ENCODE measurements around the gene VEGFB. TPM values are rescaled to one million over a fixed set of nuclear protein-coding genes. Genes with fewer than 3 reads are reported as not detected.
"Not testable (repeated sequence)": the region's sequence is repeated elsewhere in the genome, so short reads cannot be mapped to it uniquely, and the experiment has no call there.

Gene VEGFB
- total RNA-seq, 8 experiments from 2014 or later: 21.2 to 72.8 (median 30.3) TPM

DNA sequence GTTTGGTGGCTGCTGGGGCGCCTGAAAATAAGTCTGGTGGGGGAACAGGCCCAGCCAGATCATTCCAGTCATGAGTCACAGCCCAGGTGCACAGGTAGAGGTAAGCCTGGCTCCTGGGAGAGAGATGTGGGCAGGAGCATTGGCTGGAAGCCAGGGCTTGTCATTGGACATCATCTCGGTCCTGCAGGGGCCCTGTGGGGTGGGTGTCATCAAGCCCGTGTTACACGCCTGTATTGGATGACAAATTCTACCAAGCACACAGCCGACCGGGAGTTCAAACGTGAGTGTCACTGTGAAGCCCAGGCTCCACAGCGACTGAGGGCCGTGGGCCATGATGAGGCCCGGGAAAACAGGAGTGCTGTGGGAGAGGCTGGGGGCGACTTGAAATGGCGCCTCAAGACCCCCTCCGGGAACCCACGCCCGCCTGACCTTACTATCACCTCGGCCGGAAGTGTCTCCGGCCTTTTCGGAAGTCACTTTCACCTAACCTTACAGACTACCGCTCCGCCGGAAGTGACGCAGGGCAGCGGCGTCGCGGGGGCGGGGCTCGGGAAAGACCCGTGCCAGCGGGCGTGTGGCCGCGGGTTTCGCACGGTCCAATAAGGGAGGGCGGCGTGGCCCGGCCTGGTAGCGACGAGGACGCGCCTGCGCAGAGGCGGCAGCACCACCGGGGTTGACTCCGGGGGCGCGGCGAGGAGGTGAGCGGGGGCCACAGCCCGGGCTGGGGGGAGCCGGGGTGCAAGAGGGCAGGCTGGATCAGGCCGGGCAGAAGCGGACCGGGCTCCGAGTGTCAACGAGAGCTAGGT, 6.3 kb downstream of the VEGFB start, which contains the start of gene FKBP2:
TSS of gene FKBP2 (plus strand) at position 661 of the 806 bp plus-strand sequence. CDS start 1,293 bp downstream, outside the sequence.
- H3K27ac ChIP-seq: peak within 1 kb of the TSS; percentile 90 to 99
- in situ Hi-C loops (cut with MboI; ENCODE audit: low pct_unique_long_range_greater_than_20kb in 2 of 9, low sequenced_read_pairs in 9 of 9, unreplicated experiment in 9 of 9): no loop called here
- 0 to 15% (median 1%) methylated on average over 3 to 12 of the region's 58 CpGs; no CpG with 5 or more reads in 3 of the 10 experiments for WGBS, 10 experiments
- peak in 7 of 8 experiments; percentile 54 to 77 (median 68) for ATAC-seq (replicated peaks in 6 of 8)
- peaks cover 11 to 18% of the 10 kb centered on the region in 2 donors for H3K4me1 ChIP-seq (replicated peaks in 1 of 2)
- H3K4me3 ChIP-seq: peak within 1 kb of the TSS; percentile 52 to 81 (median 65)

DNA sequence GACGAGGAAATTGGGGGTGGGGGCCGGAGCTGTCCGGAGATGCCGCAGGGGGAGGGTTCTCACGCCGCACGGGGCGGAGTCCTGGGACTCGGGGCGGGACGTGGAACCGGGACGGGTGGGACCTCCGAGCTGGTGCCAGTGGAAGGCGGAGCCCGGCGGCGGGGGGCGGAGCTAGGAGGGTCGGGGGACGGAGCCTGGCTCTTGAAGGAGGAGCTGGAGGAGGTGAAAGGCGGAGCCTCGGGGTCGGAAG, 6.8 kb downstream of the VEGFB start:
- peak; percentile 64 to 82 (median 80) for ATAC-seq (replicated peaks in 6 of 8)
- in situ Hi-C loops (cut with MboI; ENCODE audit: low pct_unique_long_range_greater_than_20kb in 2 of 9, low sequenced_read_pairs in 9 of 9, unreplicated experiment in 9 of 9): no loop called here
- WGBS, 10 experiments: no CpG with 5 or more reads among the region's 24 CpGs
- Histone ChIP-seq H3K27ac (peak overlapping the region; percentile 90 to 99), H3K4me1 (replicated peaks in 1 of 2) (peaks cover 11 to 17% of the 10 kb centered on the region in 2 donors), H3K4me3 (peak overlapping the region; percentile 52 to 81 (median 65))

- H3K4me1 ChIP-seq (replicated peaks in 1 of 2): peaks cover 11 to 17% of the 10 kb centered on the region in 2 donors
- WGBS, 10 experiments: 0% methylated on average over 1 to 2 of the region's 63 CpGs; no CpG with 5 or more reads in 6 of the 10 experiments
- peak; percentile 1 to 16 (median 4) for ATAC-seq (replicated peaks in 6 of 8)
- H3K27ac ChIP-seq: peak overlapping the region; percentile 79 to 90
- peak overlapping the region; percentile 52 to 81 (median 65) for H3K4me3 ChIP-seq
- in situ Hi-C loops (cut with MboI; ENCODE audit: low pct_unique_long_range_greater_than_20kb in 2 of 9, low sequenced_read_pairs in 9 of 9, unreplicated experiment in 9 of 9): no loop called here
These were observed 7.3 kb downstream of the VEGFB start for GRCh38 chr11:64241491-64242374.

GRCh38 chr11:64243236-64243854, 9.0 kb downstream of the VEGFB start:
- peaks cover 16 to 22% of the 10 kb centered on the region in 2 donors for H3K4me1 ChIP-seq (replicated peaks in 1 of 2)
- 83 to 100% (median 100%) methylated on average over 1 to 2 of the region's 8 CpGs; no CpG with 5 or more reads in 7 of the 10 experiments for WGBS, 10 experiments
- ATAC-seq (replicated peaks in 6 of 8): no peak
- in situ Hi-C loops (cut with MboI; ENCODE audit: low pct_unique_long_range_greater_than_20kb in 2 of 9, low sequenced_read_pairs in 9 of 9, unreplicated experiment in 9 of 9): no loop called here
- no peak overlapping the region for H3K27ac ChIP-seq
- H3K4me3 ChIP-seq: peak overlapping the region in 1 of 5 donors; percentile 81

GRCh38 chr11:64244107-64244506, 9.7 kb downstream of the VEGFB start:
- no peak for ATAC-seq (replicated peaks in 6 of 8)
- H3K27ac ChIP-seq: no peak overlapping the region
- 33 to 90% (median 60%) methylated on average over 1 to 5 of the region's 5 CpGs; no CpG with 5 or more reads in 7 of the 10 experiments for WGBS, 10 experiments
- no peak overlapping the region for H3K4me3 ChIP-seq
- peaks cover 16 to 24% of the 10 kb centered on the region in 2 donors for H3K4me1 ChIP-seq (replicated peaks in 1 of 2)
- in situ Hi-C loops (cut with MboI; ENCODE audit: low pct_unique_long_range_greater_than_20kb in 2 of 9, low sequenced_read_pairs in 9 of 9, unreplicated experiment in 9 of 9): no loop called here

- H3K4me3 ChIP-seq: peak overlapping the region in 4 of 5 donors; percentile 52 to 92 (median 79)
- no peak for ATAC-seq (replicated peaks in 6 of 8)
- no CpG with 5 or more reads among the region's 6 CpGs for WGBS, 10 experiments
- in situ Hi-C loops (cut with MboI; ENCODE audit: low pct_unique_long_range_greater_than_20kb in 2 of 9, low sequenced_read_pairs in 9 of 9, unreplicated experiment in 9 of 9): no loop called here
- H3K27ac ChIP-seq: peak overlapping the region in 1 of 2 donors; percentile 91
- H3K4me1 ChIP-seq (replicated peaks in 1 of 2): peaks cover 13 to 26% of the 10 kb centered on the region in 2 donors
These were observed 10.6 kb downstream of the VEGFB start for GRCh38 chr11:64244966-64245365.

- in situ Hi-C loops (cut with MboI; ENCODE audit: low pct_unique_long_range_greater_than_20kb in 2 of 9, low sequenced_read_pairs in 9 of 9, unreplicated experiment in 9 of 9): no loop called here
- ATAC-seq (replicated peaks in 6 of 8): no peak
- no CpG with 5 or more reads among the region's 6 CpGs for WGBS, 10 experiments
- H3K4me1 ChIP-seq (replicated peaks in 1 of 2): peaks cover 10 to 25% of the 10 kb centered on the region in 2 donors
- H3K27ac ChIP-seq: peak overlapping the region; percentile 90 to 91
- peak overlapping the region; percentile 52 to 92 (median 77) for H3K4me3 ChIP-seq
These were observed 11.0 kb downstream of the VEGFB start for GRCh38 chr11:64245401-64245796.

GRCh38 chr11:64245797-64246620, 11.6 kb downstream of the VEGFB start:
- peak overlapping the region; percentile 90 to 91 for H3K27ac ChIP-seq
- WGBS, 10 experiments: 0% methylated on average over 3 to 4 of the region's 46 CpGs; no CpG with 5 or more reads in 8 of the 10 experiments
- peak overlapping the region; percentile 52 to 92 (median 77) for H3K4me3 ChIP-seq
- peak in 4 of 8 experiments; percentile 0 to 5 (median 2) for ATAC-seq (replicated peaks in 6 of 8)
- H3K4me1 ChIP-seq (replicated peaks in 1 of 2): peaks cover 14 to 30% of the 10 kb centered on the region in 2 donors
- in situ Hi-C loops (cut with MboI; ENCODE audit: low pct_unique_long_range_greater_than_20kb in 2 of 9, low sequenced_read_pairs in 9 of 9, unreplicated experiment in 9 of 9): no loop called here

- no CpG with 5 or more reads among the region's 43 CpGs for WGBS, 10 experiments
- ATAC-seq (replicated peaks in 6 of 8): peak; percentile 5 to 25 (median 12)
- Histone ChIP-seq H3K4me1 (replicated peaks in 1 of 2) (peaks cover 14 to 30% of the 10 kb centered on the region in 2 donors), H3K27ac (peak overlapping the region; percentile 90 to 91), H3K4me3 (peak overlapping the region; percentile 52 to 92 (median 77))
- in situ Hi-C loops (cut with MboI; ENCODE audit: low pct_unique_long_range_greater_than_20kb in 2 of 9, low sequenced_read_pairs in 9 of 9, unreplicated experiment in 9 of 9): not testable (repeated sequence)
These were observed 12.2 kb downstream of the VEGFB start for GRCh38 chr11:64246621-64246870.

DNA sequence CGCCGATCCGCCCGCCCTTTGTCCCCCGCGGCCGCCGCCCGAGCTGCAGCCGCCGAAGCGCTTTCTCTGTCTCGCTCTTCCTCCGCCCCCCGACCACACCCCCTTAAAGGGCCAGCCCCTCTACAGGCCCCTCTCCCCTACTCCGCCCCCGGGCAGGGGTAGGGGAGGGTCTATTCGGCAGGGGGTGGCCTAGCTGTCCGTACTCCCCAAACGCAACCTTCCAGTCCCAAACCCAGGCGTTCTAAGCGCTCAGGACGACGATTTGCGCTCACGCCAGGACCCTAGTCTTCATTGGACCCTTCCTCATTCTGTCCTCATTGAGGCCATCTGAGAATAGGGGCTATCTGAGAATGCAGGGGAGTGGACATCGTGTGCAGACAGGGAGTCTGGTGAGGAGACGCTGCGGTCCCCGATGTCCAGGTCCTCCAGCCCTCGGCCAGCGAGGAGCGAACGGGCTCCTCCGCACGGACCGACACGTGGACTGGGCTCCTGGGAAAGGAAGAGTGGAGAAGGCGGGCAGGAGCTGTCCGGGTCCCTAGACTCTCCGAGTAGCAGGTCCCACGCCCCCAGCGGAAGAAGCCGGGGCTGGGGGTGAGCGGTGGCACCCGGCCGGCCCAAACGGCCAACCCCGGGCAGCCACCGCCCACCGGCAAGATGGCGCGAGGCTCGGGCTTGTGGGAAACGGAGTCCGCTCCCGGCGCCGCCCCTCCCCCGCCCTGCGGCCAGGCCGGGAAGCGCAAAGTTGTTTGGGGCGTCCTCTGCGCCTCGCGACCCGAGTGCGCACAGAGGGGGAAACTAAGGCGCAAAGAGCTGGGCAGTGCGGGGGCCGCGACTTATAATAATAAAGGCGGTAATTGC, 12.7 kb downstream of the VEGFB start, which contains the start of gene PPP1R14B:
TSS of gene PPP1R14B (minus strand) at position 73 of the 858 bp plus-strand sequence. CDS start 270 bp downstream, outside the sequence.
- H3K4me1 ChIP-seq (replicated peaks in 1 of 2): peaks cover 17 to 30% of the 10 kb centered on the region in 2 donors
- WGBS, 10 experiments: 0 to 4% (median 0%) methylated on average over 2 to 9 of the region's 74 CpGs; no CpG with 5 or more reads in 7 of the 10 experiments
- peak within 1 kb of the TSS; percentile 90 to 91 for H3K27ac ChIP-seq
- peak within 1 kb of the TSS; percentile 52 to 92 (median 77) for H3K4me3 ChIP-seq
- peak; percentile 42 to 74 (median 69) for ATAC-seq (replicated peaks in 6 of 8)
- in situ Hi-C loops (cut with MboI; ENCODE audit: low pct_unique_long_range_greater_than_20kb in 2 of 9, low sequenced_read_pairs in 9 of 9, unreplicated experiment in 9 of 9): no loop called here

DNA sequence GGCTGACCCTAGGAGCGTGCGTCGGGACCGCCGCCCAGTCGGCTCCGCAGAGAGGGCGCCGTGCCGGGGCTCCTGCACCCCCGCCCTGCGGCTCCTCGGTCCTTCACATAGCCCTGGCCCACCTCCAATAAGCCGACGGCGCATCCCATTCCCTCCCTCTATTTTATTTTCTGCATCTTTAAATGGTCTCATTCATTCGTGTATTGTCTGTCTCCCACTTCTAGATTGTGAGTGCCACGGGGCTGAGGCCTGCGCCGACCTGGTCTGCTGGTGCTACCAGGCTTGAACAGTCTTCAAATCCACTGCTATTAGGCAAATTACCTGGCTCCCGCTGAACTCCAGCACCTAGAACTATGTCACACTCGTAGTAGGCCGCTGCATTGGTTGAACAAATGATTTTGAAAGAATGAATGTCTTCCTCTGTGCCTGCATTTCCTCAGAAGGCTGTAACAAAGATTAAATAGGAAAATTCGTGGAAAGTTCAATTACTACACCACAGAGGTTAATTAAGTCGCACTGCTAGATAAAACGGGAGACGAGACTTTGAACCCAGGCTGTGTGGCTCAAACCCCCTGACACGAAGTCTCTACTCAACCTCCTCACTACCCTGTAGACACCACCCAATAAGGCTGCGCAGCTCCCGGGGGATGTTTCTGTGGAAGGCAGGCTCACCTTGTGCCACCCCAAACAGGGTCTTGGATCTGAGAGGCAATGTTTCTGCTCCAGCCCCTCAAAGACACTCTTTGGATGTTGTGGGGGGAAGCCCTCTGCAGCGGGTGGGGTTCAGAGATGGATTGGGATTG, 13.5 kb downstream of the VEGFB start:
- Histone ChIP-seq H3K4me1 (replicated peaks in 1 of 2) (peaks cover 14 to 29% of the 10 kb centered on the region in 2 donors), H3K27ac (no peak overlapping the region), H3K4me3 (peak overlapping the region; percentile 52 to 92 (median 77))
- WGBS, 10 experiments: 0 to 77% (median 63%) methylated on average over 2 to 21 of the region's 31 CpGs; no CpG with 5 or more reads in 1 of the 10 experiments
- in situ Hi-C loops (cut with MboI; ENCODE audit: low pct_unique_long_range_greater_than_20kb in 2 of 9, low sequenced_read_pairs in 9 of 9, unreplicated experiment in 9 of 9): no loop called here
- ATAC-seq (replicated peaks in 6 of 8): peak; percentile 0 to 7 (median 2)

All from motor neuron (in vitro differentiated cells).